Measurements from ENCODE around the gene SLC11A1.

Gene SLC11A1

DNA sequence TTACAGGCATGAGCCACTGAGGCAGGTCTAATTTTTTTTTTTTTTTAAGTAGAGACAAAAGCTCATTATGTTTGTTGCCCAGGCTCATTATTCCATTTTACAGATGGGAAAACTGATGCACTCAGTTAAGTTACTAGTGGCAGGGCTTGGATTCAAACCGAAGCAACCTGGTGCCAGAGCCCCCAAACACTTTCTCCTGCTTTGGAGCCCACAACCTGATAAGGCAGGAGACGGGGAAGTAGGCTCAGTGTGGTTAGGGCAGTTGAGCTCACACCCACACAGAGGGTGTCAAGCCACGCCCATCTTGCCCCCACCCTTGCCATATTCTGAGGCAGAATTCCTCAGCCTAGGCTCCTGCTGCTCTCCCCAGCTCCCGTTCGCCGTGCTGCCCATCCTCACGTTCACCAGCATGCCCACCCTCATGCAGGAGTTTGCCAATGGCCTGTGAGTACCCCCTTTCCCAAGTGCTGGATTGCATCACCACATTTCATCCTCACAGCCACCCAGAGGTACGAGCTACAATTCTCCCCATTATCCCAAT, 11.7 kb downstream of the SLC11A1 start:
- no peak for DNase-seq (ENCODE audit: low read depth, low spot score)

DNA sequence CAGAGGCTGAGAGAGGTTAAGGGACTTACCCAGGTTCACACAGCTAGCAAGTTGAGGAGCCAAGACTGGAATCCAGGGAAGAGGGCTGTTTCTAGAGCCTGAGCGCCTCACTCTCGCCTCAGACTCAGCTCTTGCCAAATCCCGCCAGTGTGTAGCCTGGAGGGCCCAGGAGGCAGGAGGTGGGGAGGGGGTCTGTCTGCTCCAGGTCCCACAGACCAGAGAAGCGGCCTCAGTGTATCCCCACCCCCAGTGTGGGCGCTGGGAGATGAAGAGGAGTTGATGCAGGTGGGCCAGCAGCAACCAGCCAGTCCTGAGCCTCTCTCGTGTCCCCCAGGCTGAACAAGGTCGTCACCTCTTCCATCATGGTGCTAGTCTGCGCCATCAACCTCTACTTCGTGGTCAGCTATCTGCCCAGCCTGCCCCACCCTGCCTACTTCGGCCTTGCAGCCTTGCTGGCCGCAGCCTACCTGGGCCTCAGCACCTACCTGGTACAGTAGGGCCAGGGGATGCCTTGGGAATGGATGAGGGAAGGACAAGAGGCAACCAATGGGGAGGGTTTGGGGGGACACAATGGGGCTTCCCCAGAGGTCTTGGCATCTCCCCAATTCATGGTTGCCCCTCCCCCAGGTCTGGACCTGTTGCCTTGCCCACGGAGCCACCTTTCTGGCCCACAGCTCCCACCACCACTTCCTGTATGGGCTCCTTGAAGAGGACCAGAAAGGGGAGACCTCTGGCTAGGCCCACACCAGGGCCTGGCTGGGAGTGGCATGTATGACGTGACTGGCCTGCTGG, 12.4 kb downstream of the SLC11A1 start:
- no peak for DNase-seq (ENCODE audit: low read depth, low spot score)

DNA sequence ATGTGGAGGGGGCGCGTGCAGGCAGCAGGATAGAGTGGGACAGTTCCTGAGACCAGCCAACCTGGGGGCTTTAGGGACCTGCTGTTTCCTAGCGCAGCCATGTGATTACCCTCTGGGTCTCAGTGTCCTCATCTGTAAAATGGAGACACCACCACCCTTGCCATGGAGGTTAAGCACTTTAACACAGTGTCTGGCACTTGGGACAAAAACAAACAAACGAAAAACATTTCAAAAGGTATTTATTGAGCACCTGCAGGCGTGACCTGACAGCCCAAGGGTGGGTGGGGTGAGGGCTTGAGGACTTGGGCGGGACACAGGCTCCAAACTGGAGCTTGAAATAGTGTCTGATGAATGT, 13.0 kb downstream of the SLC11A1 start:
- DNase-seq (ENCODE audit: low read depth, low spot score): no peak

DNA sequence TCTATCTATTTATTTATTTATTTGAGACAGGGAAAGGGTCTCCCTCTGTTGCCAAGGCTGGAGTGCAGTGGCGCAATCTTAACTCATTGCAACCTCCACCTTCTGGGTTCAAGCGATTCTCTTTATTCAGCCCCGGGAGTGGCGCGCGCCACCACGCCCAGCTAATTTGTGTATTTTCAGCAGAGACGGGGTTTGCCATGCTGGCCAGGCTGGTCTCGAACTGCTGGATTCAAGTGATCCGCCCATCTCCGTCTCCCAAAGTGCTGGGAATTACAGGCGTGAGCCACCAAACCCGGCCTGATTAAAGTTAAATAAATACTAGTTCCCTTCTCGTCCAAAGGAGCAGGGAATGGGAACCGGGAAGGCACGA, 13.4 kb downstream of the SLC11A1 start:
- DNase-seq (ENCODE audit: low read depth, low spot score): no peak

DNA sequence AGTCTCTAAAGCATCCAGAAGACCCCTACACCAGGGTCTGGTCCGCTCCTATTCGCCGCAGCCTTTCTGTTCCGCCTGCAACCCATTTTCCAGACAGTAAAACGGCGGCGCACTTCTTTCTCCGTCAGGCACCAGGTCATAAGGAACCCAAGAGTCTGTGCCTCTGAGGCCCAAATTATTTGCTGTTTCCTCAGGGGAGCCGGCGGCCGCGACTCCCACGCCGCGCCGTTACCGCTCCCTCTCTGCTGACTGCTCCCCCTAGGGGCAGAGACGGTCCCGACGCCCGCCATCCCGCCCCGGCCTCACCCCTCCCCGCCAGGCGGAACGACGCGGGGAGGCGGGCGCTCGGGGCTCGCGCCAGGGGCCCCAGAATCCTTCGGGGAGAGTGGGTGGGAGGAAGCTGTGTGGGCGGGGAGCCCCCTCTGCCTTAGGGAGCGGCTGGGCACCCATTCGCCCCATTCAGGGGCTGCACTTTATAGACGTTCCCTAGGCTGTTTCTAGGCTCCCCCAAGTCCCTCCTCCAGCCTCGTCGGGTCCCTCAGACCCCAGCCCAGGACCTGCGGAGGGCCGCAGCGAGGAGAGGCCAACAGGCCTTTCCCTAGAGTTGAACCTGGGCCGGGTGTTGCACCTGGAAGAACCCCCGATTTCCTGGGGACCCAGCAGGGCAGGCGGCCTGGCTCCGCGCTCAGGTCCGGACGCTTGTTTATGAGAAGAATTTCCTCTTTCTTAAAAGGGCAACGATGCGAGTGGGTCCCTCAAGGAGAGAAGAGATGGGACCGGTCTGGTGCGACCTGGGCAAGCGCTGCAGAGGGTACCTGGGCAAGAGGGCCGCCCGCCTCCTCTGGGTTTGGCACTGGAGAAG, 14.0 kb downstream of the SLC11A1 start:
- DNase-seq (ENCODE audit: low read depth, low spot score): peak; percentile 78

DNA sequence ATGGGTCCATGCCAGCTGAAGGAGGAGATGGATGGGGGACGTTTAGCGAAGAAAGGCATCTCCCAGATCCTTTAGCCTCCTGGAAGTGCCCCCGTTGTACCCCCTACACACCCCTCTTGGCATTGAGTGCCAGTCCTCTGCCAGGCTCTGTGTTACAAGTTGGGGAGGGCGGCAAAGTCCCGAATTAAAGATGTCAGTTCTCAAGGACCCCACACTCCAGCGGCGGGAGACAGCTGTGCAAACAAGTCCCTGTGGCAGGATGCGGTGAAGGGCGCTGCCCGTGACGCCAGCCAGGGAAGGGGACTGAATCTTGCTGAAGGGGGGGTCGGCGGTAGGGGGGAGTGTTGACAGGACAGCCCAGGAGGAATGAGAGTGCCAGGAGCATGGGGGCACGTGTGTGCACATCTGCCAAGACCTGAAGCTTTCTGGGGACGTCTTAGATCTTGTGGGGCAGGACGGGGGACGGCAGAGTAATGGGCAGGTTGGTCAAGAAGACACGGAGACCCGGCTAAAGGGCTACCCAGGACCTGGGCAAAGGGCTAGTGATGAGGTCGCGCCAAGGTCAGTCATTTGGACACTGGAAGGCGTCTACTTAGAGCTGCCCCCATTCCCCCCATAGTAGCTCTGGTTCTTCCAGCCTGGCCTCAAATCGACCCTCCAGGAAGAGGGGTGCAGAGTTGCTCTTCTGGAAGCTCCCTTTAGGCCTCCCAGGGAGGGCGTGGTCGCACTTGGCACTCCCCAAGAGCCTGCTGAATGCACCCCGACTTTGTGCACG, 14.8 kb downstream of the SLC11A1 start:
- DNase-seq (ENCODE audit: low read depth, low spot score): no peak

DNA sequence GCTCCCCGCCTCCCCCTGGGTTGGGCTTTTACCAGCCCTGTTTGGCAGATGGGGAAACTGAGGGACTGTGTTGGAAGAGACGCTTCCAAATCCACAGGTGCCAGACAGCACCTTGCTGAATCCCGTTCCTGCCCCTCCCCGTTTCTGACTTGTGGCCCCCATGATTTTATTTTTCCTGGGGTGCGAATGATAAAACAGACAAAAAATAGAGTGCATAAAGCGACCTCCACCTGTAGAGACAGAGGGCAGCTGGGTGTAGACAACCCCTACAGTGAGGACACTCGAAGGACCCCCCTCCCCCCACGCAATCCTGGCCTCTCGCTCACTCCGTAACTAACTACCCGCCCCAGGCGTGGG, 15.4 kb downstream of the SLC11A1 start:
- DNase-seq (ENCODE audit: low read depth, low spot score): no peak

DNA sequence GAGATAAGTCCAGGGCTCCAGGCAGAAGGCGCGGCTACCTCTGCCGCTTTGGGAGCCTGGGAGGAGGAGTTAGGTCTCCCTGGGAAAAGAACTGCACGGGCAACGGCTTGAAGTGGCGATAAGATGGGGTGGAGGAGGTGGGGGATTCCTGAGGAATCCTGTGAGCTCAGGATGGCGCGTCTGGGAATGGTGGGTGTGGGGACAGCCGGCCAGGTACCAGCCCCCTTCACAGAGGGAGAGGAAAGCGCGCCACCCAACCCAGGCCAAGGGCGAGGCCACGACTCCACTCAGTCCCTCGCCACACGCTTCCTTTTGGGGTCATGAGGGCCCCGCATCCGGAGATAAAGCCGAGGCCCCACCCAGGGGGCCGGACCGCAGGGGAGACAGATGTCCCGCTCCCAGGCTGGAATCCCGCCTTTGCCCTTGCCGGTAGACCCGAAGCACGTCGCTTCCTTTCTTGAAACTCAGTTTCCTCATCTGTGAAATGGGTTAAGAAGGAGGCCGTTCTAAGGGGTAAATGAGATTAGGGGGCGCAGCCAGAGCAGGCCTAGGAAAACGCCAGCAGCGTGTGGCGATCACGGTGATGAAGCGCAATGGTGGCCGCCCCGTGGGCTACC, 15.9 kb downstream of the SLC11A1 start:
- DNase-seq (ENCODE audit: low read depth, low spot score): no peak

DNA sequence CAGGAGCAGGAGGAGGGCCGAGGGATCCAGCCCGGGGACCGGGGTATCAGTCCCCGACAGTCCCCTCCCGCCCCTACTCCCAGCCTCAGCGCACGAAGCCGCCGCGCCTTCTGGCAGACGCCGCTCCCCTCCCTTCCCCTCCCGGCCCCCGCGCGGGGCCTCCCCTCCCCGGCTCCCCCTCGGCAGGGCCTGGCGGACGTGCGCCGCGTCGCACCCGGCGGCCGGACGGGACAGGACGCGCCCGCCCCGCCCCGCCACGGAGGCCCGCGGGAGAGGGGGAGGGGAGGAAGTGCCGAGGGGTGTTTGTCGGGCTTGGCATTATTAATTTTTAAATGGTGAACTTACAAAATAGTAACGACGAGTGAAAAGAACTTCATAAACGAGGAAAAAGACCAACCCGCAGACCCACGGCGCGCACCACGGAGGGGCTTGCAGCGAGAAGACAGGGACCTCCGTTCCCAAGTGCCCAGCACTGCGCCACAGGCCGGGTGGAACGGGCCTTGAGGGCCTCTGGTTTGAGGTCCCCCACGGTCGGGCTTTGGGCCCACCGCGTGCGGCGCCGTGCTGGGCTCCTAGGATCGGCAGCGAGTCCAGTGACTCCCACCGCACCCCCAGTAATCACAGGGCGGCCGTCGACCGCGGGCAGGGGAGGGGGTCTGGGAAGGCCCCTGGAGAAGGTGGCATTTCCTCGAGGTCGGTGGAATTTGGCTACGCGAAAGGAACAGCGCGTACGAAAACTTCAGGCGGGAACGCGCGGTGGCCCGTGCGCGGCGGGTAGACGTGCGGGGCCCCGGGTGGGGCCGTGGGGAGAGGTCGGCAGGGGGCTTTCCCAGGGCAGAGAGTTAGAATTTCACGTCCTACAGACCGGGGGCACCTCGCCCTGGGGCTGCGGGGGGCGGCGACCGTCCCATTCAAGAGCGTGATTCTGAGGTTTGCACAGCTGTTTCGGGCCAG, 16.6 kb downstream of the SLC11A1 start:
- DNase-seq (ENCODE audit: low read depth, low spot score): no peak

DNA sequence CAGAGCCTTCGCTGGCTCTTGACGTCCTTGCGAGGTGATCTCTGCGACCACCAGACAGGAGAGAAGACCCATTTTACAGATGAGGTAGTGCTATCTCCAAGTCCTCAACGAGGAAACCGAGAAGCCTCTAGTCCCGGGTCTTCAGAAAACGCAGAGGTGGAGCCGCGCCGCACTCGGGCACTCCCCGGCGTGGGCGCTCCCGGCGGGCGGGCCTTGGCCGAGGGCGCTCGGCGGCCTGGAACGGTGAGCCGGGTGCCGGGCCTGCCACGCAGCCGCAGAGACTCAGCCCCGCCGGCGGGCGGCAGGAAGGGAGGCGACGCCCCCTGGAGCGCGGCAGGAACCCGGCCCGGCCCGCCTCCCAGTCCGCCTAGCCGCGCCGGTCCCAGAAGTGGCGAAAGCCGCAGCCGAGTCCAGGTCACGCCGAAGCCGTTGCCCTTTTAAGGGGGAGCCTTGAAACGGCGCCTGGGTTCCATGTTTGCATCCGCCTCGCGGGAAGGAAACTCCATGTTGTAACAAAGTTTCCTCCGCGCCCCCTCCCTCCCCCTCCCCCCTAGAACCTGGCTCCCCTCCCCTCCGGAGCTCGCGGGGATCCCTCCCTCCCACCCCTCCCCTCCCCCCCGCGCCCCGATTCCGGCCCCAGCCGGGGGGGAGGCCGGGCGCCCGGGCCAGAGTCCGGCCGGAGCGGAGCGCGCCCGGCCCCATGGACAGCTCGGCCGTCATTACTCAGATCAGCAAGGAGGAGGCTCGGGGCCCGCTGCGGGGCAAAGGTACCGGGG, 17.5 kb downstream of the SLC11A1 start, which contains the start of gene CTDSP1:
Gene CTDSP1, plus strand, starts transcription at position 478 of the 776 bp plus-strand sequence. Its CDS starts 223 bp downstream, at position 701.
- peak; percentile 86 for DNase-seq (ENCODE audit: low read depth, low spot score)

DNA sequence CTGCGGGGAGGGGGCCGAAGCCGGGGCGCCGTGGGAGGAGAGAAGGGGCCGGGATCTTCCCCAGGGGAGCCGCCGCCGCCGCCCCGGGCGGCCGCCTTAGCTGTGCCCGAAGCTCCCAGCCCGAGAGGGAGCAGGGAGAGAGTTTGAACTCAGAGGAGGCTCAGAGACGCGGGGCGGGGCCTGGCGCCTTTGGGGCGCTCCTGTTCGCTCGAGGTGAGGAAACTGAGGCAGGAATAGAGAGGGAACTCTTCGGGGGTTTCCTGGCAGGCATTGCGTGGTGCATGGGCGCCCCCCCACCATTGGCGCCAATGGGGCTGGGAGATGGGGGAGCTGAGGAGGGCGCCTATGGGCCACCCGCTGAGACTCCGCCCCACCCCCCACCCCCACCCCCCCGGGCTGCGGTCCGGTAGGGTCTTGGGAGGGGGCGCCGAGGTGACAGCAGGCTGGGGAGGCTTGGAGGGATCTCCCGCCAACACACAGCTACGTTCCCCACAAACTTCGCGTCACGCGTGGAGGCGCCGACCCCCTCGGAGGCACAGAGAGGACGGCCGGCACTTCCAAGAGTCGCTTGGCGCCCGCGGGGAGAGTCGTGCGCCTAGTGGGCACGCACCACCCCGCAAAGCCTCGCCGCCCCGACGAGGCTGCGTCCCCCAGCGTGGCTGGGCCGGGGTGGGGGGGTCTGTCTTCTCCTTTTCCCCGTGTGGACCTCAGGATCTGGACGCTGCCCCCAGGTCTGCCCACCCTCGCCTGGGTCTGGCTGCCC, 18.3 kb downstream of the SLC11A1 start:
- no peak for DNase-seq (ENCODE audit: low read depth, low spot score)

DNA sequence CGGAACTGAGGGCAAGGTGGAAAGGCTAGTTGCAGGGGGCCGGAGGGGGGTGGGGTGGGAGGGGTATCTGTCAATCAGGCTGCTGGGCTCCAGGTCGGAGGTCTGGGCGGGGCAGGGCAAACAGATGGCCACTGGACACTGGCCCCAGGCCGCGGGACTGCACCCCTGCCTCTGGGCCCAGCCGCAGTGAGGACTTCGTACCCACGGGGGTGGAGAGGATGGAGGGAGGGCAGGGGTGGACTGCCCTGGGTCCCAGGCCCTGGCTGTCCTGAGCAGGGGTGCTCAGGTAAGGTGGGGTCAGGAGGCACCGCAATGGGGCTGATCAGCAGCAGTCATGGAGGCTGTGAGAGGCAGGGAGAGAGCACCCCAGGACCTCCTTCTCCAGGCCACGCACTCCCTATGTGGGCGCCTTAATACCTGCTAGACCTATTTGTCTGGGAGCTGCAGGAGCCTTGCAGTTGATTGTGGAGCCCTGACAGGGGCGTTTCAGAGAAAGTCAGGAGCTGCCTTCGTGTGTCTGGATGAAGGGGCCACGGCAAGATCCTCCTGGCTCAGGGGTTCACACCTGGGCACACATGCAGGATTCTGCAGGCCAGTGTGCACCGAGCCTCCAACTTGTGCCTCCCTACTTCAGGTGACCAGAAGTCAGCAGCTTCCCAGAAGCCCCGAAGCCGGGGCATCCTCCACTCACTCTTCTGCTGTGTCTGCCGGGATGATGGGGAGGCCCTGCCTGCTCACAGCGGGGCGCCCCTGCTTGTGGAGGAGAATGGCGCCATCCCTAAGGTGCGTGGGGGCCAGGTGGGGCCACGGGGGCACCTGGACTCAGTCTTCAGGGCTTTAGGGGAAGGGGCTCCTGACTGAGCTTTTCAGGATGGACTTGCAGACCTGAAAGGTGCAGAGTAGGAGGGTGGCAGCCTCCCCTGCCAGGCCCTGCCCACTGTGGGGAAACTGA, 19.1 kb downstream of the SLC11A1 start:
- DNase-seq (ENCODE audit: low read depth, low spot score): no peak

DNA sequence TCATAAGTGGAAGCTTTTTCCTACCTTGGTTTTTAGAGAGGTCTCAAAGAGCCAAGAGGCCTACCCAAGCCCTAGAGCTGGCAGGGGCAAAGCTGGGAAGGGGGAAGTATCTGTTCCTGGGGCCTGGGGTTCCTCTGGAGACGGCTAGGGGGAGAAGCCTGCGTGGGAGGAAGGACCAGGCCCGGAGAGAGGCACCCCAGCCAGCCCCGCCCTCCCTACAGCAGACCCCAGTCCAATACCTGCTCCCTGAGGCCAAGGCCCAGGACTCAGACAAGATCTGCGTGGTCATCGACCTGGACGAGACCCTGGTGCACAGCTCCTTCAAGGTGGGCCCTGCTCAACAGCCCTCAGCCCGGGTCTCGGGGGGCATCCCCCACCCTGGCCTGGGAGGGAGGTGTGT, 19.8 kb downstream of the SLC11A1 start:
- DNase-seq (ENCODE audit: low read depth, low spot score): no peak

DNA sequence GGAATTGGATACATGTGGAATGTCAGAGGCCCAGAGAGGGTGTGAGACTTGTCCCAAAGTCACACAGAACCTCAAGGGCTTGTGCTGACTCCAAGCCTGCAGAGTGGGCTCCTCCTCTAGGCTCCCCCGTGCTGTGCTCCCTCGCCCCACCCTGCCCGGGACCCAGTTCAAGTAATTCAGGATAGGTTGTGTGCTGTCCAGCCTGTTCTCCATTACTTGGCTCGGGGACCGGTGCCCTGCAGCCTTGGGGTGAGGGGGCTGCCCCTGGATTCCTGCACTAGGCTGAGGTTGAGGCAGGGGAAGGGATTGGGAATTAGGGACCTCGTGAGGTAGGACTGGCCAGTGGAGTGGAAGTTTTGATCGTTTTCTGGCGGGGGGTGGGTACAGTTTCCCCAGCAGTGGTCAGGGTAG, 20.4 kb downstream of the SLC11A1 start:
- no peak for DNase-seq (ENCODE audit: low read depth, low spot score)

DNA sequence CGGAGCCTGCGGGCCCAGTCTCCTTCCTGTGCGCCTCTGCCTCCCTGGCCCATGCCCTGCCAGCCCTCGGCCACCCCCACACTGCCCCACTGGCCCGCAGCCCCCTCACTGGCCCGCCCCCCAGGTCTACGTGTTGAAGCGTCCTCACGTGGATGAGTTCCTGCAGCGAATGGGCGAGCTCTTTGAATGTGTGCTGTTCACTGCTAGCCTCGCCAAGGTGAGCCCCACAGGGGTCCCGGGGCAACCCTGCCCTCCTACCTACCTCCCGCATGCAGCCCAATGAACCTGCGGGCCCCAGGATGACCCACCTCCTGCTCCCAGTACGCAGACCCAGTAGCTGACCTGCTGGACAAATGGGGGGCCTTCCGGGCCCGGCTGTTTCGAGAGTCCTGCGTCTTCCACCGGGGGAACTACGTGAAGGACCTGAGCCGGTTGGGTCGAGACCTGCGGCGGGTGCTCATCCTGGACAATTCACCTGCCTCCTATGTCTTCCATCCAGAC, 20.9 kb downstream of the SLC11A1 start:
- DNase-seq (ENCODE audit: low read depth, low spot score): no peak

DNA sequence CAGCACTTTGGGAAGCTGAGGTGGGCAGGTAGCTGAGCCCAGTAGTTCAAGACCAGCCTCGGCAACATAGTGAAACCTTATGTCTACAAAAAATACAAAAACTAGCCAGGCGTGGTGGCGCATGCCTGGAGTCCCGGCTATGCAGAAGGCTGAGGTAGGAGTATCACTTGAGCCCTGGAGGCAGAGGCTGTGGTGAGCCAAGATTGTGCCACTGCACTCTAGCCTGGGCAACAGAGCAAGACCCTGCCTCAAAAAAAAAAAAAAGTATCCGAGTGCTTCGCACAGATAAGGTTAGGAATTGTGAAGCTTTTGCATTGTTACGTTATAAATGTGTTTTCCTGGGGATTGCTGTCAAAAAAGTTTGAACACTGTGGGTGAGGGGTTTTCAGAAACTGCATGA, 21.7 kb downstream of the SLC11A1 start:
- no peak for DNase-seq (ENCODE audit: low read depth, low spot score)

DNA sequence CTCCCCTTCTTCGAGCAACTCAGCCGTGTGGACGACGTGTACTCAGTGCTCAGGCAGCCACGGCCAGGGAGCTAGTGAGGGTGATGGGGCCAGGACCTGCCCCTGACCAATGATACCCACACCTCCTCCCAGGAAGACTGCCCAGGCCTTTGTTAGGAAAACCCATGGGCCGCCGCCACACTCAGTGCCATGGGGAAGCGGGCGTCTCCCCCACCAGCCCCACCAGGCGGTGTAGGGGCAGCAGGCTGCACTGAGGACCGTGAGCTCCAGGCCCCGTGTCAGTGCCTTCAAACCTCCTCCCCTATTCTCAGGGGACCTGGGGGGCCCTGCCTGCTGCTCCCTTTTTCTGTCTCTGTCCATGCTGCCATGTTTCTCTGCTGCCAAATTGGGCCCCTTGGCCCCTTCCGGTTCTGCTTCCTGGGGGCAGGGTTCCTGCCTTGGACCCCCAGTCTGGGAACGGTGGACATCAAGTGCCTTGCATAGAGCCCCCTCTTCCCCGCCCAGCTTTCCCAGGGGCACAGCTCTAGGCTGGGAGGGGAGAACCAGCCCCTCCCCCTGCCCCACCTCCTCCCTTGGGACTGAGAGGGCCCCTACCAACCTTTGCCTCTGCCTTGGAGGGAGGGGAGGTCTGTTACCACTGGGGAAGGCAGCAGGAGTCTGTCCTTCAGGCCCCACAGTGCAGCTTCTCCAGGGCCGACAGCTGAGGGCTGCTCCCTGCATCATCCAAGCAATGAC, 22.4 kb downstream of the SLC11A1 start:
- DNase-seq (ENCODE audit: low read depth, low spot score): no peak

All from iPS DF 19.7 (cell line).